Mesothelial cell of epicardium (in vitro differentiated cells): ENCODE data around the gene PTPRR. TPM values are rescaled to one million over a fixed set of nuclear protein-coding genes. Genes with fewer than 3 reads are reported as not detected.

ENCODE experiments used
- DNase-seq, 2 experiments: peaks; one replicate each; pipeline ENCODE4 v3.0.0; 2021; ENCODE audit warnings: low spot score in 2 of 2; ENCODE audit not compliant: unreplicated experiment in 2 of 2
- H3K27ac Mint-ChIP-seq: 2 replicates; pipeline ENCODE4 v1.8.0; 2021; ENCODE audit warnings: mixed read lengths
- H3K27me3 Mint-ChIP-seq: 2 replicates; pipeline ENCODE4 v1.8.0; 2021; ENCODE audit warnings: low read depth, mixed read lengths
- H3K36me3 Mint-ChIP-seq: 2 replicates; pipeline ENCODE4 v1.8.0; 2021; ENCODE audit warnings: mixed read lengths
- H3K4me1 Mint-ChIP-seq: 2 replicates; pipeline ENCODE4 v1.8.0; 2021; ENCODE audit warnings: mixed read lengths
- H3K4me3 Mint-ChIP-seq: 2 replicates; pipeline ENCODE4 v1.8.0; 2021; ENCODE audit warnings: mild to moderate bottlenecking, moderate library complexity, mixed read lengths
- H3K9me3 Mint-ChIP-seq: 2 replicates; pipeline ENCODE4 v1.8.0; 2021; ENCODE audit warnings: mixed read lengths
- total RNA-seq: library from RNA; stranded (reverse); gene quantifications from 3 replicates; pipeline ENCODE4 v1.2.1, GENCODE V29; 2021
- TF ChIP-seq, protein P1 (sequence below): fragments of 200-600 bp; sonication (generic); IDR thresholded peaks from one replicate; pipeline ENCODE4 v1.5.0; 2021; ENCODE audit warnings: antibody characterized with exemption; ENCODE audit not compliant: unreplicated experiment

Gene PTPRR
- total RNA-seq, 1 donor from 2014 or later = 0.38 TPM

DNA sequence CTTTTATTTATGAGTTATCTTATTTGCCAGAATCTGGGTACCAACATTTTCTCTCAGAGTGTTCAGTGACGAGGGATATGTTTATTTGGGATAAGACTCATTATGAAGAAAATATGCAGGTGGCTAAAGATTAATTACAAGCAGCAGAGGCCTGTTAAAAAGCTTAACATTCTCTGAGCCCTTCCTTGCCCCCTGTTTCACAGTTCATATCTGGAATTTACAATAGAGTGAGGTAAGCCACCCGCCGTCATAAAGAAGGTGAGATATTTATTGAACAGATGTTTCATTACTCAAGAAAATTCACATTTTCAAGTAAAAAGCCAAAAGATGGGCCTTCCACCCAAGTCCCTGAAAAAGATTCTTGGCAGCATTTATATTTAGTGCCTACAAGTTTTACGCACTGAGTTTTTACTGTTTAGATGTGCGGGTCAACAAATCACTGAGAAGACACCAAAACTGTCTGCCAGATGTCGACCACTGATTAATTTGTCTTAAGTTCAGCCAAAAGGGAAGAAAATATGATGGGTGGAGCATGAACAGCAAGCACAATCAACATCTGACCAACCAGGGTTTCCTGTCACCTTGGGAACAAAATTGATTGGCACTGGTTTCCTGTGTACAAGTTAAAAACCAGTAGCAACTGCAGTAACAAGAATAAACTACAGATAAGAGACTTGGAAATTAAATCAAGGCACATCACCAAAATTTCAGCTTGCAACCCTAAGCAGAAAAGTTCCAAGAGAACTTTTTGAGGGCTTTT lies 197.8 kb downstream of the PTPRR start:
- H3K9me3 Mint-ChIP-seq = no peaks in the 10 kb centered on the region
- no peaks in the 10 kb centered on the region for H3K36me3 Mint-ChIP-seq
- H3K4me1 Mint-ChIP-seq = peaks cover 21% of the 10 kb centered on the region
- peaks cover 11% of the 10 kb centered on the region for H3K27me3 Mint-ChIP-seq
- DNase-seq = no peak
- TF ChIP-seq, protein P1, sequence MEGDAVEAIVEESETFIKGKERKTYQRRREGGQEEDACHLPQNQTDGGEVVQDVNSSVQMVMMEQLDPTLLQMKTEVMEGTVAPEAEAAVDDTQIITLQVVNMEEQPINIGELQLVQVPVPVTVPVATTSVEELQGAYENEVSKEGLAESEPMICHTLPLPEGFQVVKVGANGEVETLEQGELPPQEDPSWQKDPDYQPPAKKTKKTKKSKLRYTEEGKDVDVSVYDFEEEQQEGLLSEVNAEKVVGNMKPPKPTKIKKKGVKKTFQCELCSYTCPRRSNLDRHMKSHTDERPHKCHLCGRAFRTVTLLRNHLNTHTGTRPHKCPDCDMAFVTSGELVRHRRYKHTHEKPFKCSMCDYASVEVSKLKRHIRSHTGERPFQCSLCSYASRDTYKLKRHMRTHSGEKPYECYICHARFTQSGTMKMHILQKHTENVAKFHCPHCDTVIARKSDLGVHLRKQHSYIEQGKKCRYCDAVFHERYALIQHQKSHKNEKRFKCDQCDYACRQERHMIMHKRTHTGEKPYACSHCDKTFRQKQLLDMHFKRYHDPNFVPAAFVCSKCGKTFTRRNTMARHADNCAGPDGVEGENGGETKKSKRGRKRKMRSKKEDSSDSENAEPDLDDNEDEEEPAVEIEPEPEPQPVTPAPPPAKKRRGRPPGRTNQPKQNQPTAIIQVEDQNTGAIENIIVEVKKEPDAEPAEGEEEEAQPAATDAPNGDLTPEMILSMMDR = no peak
- H3K4me3 Mint-ChIP-seq = no peak overlapping the region
- no peak overlapping the region for H3K27ac Mint-ChIP-seq

DNA sequence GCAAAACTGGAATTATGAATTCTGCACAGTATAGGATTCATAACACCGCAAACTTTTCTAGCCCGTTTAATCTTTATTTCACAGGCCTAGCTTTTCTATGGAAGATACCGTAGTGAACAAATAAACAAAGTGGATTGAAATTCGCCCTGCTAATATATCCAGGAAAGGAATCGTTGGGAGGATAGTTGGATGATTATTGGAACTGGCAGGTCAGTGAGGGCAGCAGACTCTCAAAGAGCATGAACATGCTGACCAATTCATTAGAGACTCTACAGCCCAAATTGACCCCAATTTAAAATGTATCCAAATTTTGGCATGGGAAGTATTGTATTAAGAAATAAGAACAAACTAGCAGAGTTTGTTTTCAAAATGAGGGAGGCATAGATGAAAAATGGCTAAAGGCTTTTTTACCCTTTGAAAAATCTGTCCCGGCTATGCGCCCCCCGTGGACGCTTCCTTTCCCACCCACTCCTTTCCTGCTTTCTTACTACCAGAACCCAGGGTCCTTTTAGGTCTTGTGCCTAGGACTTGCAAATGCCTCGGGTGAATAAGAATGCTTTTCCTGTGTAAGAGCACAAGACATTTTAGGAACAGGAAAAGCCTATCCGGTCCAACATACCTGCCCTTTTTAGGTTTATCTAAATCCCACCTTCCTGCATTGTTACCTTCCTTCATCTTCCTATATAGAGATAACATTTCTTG lies 198.7 kb downstream of the PTPRR start:
- Mint-ChIP-seq H3K36me3 (no peaks in the 10 kb centered on the region), H3K9me3 (no peaks in the 10 kb centered on the region)
- DNase-seq = no peak

DNA sequence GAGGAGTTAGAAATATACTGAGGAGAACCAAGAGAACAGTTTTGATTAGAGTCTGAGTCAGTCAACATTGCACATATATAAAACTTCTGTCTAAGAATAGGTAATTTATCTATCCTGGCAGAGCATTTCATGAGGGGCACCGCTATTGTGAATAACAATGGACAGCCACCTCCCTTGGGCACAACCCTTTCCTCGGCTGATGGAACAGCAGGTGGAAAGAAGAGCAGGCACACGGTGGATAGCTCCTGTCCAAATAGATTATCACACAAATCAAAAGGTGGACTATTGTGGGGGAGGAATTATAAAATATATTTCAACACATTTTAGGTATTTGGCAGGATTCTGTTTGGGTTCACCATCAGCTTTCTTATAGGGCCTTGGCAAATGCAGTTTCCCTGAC lies 199.3 kb downstream of the PTPRR start:
- no peaks in the 10 kb centered on the region for H3K36me3 Mint-ChIP-seq
- H3K27me3 Mint-ChIP-seq = peaks cover 16% of the 10 kb centered on the region
- TF ChIP-seq, protein P1 = no peak
- no peak overlapping the region for H3K27ac Mint-ChIP-seq
- no peaks in the 10 kb centered on the region for H3K9me3 Mint-ChIP-seq
- no peak overlapping the region for H3K4me3 Mint-ChIP-seq
- DNase-seq = no peak
- H3K4me1 Mint-ChIP-seq = peaks cover 21% of the 10 kb centered on the region

More for the DNA sequence above, 198.7 kb downstream of the PTPRR start:
- peaks cover 21% of the 10 kb centered on the region for H3K4me1 Mint-ChIP-seq
- H3K27me3 Mint-ChIP-seq = peaks cover 15% of the 10 kb centered on the region
- TF ChIP-seq, protein P1 = no peak
- no peak overlapping the region for H3K27ac Mint-ChIP-seq
- no peak overlapping the region for H3K4me3 Mint-ChIP-seq

DNA sequence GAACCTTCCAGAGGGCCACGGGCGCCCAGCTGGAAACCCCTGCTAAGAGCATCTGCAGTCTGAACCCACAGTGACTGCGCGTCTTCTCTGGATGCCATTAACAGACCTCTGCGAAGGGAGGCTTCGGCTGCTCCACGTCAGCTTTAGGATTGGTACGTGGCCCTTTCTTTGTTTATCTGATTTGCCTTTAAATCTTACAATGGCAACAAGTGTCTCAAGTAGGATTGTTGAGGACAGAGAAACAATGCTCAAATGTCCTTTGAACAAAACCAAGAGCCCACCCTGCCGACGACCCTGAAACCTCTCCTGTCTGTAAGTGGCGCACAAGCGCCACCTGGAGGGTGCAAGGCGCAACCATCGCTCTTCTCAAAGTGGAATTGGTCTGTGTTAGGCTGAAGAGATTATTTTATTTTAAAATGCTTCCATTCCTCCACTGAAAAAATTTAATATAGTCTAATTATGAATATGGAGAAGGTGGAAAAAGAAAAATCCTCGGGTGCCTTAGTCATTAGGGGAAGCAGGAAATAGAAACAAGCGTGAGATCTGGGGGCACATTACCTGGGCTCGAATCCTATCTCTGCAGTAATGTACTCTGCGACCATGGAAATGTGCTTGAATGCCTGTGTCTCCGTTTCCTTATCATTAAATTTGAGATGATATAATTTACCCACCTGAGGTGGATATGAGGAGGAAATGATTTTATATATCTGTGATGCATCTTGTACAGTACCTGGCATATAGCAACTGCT lies 200.7 kb downstream of the PTPRR start:
- no peak overlapping the region for H3K27ac Mint-ChIP-seq
- peaks cover 16% of the 10 kb centered on the region for H3K27me3 Mint-ChIP-seq
- peaks cover 21% of the 10 kb centered on the region for H3K4me1 Mint-ChIP-seq
- H3K36me3 Mint-ChIP-seq = no peaks in the 10 kb centered on the region
- TF ChIP-seq, protein P1 = peak; percentile 80
- peak; percentile 37 to 62 for DNase-seq
- no peaks in the 10 kb centered on the region for H3K9me3 Mint-ChIP-seq
- H3K4me3 Mint-ChIP-seq = peak overlapping the region; percentile 72

DNA sequence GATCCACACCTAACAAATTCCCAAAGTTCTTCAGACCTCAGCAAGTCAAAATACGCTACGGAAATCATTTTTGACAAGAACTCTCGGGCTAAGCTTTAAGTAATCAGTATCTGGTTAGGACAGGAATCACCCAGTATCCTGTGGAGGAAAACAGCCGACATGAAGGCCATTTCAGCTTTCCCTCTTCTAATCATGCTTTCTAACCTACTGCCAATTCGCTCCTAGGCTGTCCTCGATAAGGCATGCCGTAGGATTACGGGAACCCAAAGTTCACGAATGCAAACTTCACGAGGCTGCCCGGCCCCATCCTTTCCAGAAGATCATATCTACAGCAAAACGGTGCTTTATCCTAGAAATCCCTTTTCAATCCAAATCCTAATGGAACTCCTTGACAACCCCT lies 201.5 kb downstream of the PTPRR start:
- TF ChIP-seq, protein P1 = no peak
- Mint-ChIP-seq H3K9me3 (no peaks in the 10 kb centered on the region), H3K4me1 (peaks cover 21% of the 10 kb centered on the region), H3K4me3 (no peak overlapping the region), H3K36me3 (no peaks in the 10 kb centered on the region), H3K27me3 (peaks cover 16% of the 10 kb centered on the region), H3K27ac (no peak overlapping the region)
- DNase-seq = no peak
